ENCODE data around the gene SPINT1.

SPINT1 gene

DNA sequence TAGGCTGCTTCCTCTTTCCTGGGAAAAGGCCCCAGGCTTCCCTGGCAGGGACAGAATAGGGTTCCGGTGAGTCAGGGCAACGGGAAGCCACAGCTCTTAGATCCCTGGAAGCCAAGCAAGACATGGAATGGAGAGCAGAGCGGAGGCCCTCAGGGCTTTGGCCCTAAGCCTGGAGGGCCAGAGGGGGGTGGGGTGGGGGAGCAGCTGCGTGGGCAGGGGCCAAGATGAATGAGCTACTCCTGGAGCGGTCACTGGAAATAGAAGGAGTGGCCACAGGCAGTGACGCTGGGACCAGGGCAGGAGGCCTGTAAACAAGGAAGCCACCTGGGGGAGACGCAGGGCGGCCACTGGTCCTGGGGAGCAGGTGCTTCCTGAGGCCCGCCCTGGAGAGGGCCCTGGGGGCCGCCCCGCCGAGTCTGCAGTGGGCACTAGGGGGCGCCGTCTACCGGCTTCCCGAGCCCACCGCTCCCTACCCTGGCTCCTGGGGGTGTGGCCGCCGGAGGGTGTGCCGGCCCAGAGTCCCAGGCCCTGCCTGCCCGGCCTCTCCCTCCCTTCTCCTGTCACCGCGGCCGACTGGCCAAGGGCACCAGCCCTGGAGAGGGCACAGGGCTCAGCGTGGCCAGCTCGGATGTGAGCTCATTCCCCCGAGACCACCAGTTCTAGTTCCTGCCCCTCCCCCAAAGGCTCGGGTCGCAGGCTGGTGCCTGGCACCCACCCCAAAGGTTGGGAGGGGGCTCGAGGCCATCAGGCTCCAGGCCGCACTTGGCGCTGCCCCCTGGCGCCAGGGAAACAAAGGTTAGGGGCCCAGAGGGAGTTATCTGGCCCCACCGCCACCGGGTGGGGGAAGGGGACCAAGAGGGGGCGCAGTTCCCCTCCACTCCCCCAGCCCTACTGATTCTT is 62.5 kb downstream of the SPINT1 start:
- peak overlapping the region; percentile 30 for H3K4me3 ChIP-seq (ENCODE audit: low read depth, low read length)
- no peak for TF ChIP-seq HOXA7 (CRISPR knock-in tag; IDR thresholded peaks at IDR 0.05; ENCODE audit: borderline replicate concordance)
- TF ChIP-seq YY1 (tag by site-specific recombination; IDR thresholded peaks at IDR 0.05), result no peak
- TF ChIP-seq SP2 (tag by site-specific recombination; IDR thresholded peaks at IDR 0.05), result peak; percentile 34
- TF ChIP-seq, protein P1, sequence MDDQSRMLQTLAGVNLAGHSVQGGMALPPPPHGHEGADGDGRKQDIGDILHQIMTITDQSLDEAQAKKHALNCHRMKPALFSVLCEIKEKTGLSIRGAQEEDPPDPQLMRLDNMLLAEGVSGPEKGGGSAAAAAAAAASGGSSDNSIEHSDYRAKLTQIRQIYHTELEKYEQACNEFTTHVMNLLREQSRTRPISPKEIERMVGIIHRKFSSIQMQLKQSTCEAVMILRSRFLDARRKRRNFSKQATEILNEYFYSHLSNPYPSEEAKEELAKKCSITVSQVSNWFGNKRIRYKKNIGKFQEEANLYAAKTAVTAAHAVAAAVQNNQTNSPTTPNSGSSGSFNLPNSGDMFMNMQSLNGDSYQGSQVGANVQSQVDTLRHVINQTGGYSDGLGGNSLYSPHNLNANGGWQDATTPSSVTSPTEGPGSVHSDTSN (CRISPR knock-in tag; IDR thresholded peaks at IDR 0.05), result peak; percentile 36; the same call in 1 of the 2 replicates
- TF ChIP-seq ZNF335 (tag by site-specific recombination; conservative IDR thresholded peaks at IDR 0.05), result peak; percentile 38
- TF ChIP-seq ZNF423 (tag by site-specific recombination; IDR thresholded peaks at IDR 0.05), result 0 out of 2 replicates have a peak, but pooled peaks have one; percentile 26
- TF ChIP-seq ZBTB48 (tag by site-specific recombination; IDR thresholded peaks at IDR 0.05), result peak; percentile 60; the same call in 1 of the 2 replicates
- TF ChIP-seq ZNF19 (tag by site-specific recombination; IDR thresholded peaks at IDR 0.05; ENCODE audit: low read depth), result no peak
- TF ChIP-seq BCL11B (tag by site-specific recombination; IDR thresholded peaks at IDR 0.05; ENCODE audit: low read depth), result no peak
- TF ChIP-seq, protein P2, sequence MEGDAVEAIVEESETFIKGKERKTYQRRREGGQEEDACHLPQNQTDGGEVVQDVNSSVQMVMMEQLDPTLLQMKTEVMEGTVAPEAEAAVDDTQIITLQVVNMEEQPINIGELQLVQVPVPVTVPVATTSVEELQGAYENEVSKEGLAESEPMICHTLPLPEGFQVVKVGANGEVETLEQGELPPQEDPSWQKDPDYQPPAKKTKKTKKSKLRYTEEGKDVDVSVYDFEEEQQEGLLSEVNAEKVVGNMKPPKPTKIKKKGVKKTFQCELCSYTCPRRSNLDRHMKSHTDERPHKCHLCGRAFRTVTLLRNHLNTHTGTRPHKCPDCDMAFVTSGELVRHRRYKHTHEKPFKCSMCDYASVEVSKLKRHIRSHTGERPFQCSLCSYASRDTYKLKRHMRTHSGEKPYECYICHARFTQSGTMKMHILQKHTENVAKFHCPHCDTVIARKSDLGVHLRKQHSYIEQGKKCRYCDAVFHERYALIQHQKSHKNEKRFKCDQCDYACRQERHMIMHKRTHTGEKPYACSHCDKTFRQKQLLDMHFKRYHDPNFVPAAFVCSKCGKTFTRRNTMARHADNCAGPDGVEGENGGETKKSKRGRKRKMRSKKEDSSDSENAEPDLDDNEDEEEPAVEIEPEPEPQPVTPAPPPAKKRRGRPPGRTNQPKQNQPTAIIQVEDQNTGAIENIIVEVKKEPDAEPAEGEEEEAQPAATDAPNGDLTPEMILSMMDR (tag by site-specific recombination; IDR thresholded peaks at IDR 0.05), result peak; percentile 88
- no peak for TF ChIP-seq ZNF624 (tag by site-specific recombination; IDR thresholded peaks at IDR 0.05)
- TF ChIP-seq KLF8 (tag by site-specific recombination; IDR thresholded peaks at IDR 0.05), result peak; percentile 72; the same call in 1 of the 2 replicates
- TF ChIP-seq ZNF610 (tag by site-specific recombination; IDR thresholded peaks at IDR 0.05; ENCODE audit: borderline replicate concordance), result peak; percentile 57; the same call in 1 of the 2 replicates
- TF ChIP-seq, protein P3, sequence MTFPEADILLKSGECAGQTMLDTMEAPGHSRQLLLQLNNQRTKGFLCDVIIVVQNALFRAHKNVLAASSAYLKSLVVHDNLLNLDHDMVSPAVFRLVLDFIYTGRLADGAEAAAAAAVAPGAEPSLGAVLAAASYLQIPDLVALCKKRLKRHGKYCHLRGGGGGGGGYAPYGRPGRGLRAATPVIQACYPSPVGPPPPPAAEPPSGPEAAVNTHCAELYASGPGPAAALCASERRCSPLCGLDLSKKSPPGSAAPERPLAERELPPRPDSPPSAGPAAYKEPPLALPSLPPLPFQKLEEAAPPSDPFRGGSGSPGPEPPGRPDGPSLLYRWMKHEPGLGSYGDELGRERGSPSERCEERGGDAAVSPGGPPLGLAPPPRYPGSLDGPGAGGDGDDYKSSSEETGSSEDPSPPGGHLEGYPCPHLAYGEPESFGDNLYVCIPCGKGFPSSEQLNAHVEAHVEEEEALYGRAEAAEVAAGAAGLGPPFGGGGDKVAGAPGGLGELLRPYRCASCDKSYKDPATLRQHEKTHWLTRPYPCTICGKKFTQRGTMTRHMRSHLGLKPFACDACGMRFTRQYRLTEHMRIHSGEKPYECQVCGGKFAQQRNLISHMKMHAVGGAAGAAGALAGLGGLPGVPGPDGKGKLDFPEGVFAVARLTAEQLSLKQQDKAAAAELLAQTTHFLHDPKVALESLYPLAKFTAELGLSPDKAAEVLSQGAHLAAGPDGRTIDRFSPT (tag by site-specific recombination; IDR thresholded peaks at IDR 0.05), result peak; percentile 54; the same call in 1 of the 2 replicates
- TF ChIP-seq ZNF214 (tag by site-specific recombination; IDR thresholded peaks at IDR 0.05; ENCODE audit: borderline replicate concordance), result no peak
- 0 out of 2 replicates have a peak, but pooled peaks have one; percentile 40 for TF ChIP-seq ZBTB17 (tag by site-specific recombination; IDR thresholded peaks at IDR 0.05)
- TF ChIP-seq ZEB2 (tag by site-specific recombination; IDR thresholded peaks at IDR 0.05), result peak; percentile 53
- TF ChIP-seq KLF10 (tag by site-specific recombination; IDR thresholded peaks at IDR 0.05), result peak; percentile 95
- TF ChIP-seq ZNF266 (tag by site-specific recombination; IDR thresholded peaks at IDR 0.05; ENCODE audit: low read depth), result no peak
- TF ChIP-seq, protein P4, sequence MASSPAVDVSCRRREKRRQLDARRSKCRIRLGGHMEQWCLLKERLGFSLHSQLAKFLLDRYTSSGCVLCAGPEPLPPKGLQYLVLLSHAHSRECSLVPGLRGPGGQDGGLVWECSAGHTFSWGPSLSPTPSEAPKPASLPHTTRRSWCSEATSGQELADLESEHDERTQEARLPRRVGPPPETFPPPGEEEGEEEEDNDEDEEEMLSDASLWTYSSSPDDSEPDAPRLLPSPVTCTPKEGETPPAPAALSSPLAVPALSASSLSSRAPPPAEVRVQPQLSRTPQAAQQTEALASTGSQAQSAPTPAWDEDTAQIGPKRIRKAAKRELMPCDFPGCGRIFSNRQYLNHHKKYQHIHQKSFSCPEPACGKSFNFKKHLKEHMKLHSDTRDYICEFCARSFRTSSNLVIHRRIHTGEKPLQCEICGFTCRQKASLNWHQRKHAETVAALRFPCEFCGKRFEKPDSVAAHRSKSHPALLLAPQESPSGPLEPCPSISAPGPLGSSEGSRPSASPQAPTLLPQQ (tag by site-specific recombination; IDR thresholded peaks at IDR 0.05), result 0 out of 2 replicates have a peak, but pooled peaks have one; percentile 21
- TF ChIP-seq ZNF561 (tag by site-specific recombination; IDR thresholded peaks at IDR 0.05; ENCODE audit: borderline replicate concordance), result peak; percentile 71
- peak; percentile 57 for TF ChIP-seq ZNF654 (tag by site-specific recombination; IDR thresholded peaks at IDR 0.05; ENCODE audit: low read depth)
- no peak for TF ChIP-seq ZNF530 (tag by site-specific recombination; IDR thresholded peaks at IDR 0.05; ENCODE audit: low read depth)
- peak; percentile 75 for TF ChIP-seq KLF1 (tag by site-specific recombination; IDR thresholded peaks at IDR 0.05)
- TF ChIP-seq IKZF3 (tag by site-specific recombination; IDR thresholded peaks at IDR 0.05), result peak; percentile 26; the same call in 1 of the 2 replicates
- TF ChIP-seq ZNF10 (tag by site-specific recombination; IDR thresholded peaks at IDR 0.05), result 0 out of 2 replicates have a peak, but pooled peaks have one; percentile 11
- no peak for TF ChIP-seq ZNF155 (tag by site-specific recombination; IDR thresholded peaks at IDR 0.05)
- no peak for TF ChIP-seq ZNF560 (tag by site-specific recombination; IDR thresholded peaks at IDR 0.05; ENCODE audit: borderline replicate concordance)
- peak; percentile 76 for TF ChIP-seq ZBTB8A (tag by site-specific recombination; IDR thresholded peaks at IDR 0.05)
- TF ChIP-seq SP3 (tag by site-specific recombination; IDR thresholded peaks at IDR 0.05), result peak; percentile 40; the same call in 1 of the 2 replicates
- TF ChIP-seq ZFP37 (tag by site-specific recombination; IDR thresholded peaks at IDR 0.05), result peak; percentile 80; the same call in 1 of the 2 replicates

More for the DNA sequence above, 62.5 kb downstream of the SPINT1 start:
- Histone ChIP-seq H3K9me3 (ENCODE audit: control insufficient read depth, insufficient read depth, low read depth, low read length) (no peaks in the 10 kb centered on the region), H3K4me1 (ENCODE audit: control insufficient read depth, insufficient read depth, low read length) (peaks cover 2% of the 10 kb centered on the region; the same call in 1 of the 2 replicates), H3K36me3 (ENCODE audit: control insufficient read depth in 2 of 2, insufficient read depth in 1 of 2, low read length in 2 of 2) (peaks cover 0 to 24% of the 10 kb centered on the region in 2 experiments; a peak in 1 of 3 replicates), H3K27ac (ENCODE audit: extremely low read depth, low read depth, low read length) (0 out of 2 replicates have a peak overlapping the region, but pooled peaks have one; percentile 37)
- ChIA-PET CTCF (interaction anchor here (0.5 to 7.1 kb wide), 26 partner anchors 9 to 651 kb away, joined by 3 to 71 read pairs (median 4); partner anchors contain the start of genes DLL4, DNAJC17, NUSAP1 and OIP5), POLR2A (interaction anchor here (0.9 to 1.7 kb wide), 7 partner anchors 15 to 282 kb away, joined by 3 to 11 read pairs (median 4); partner anchors contain the start of genes CHAC1 and DLL4)
